ENCODE data around the gene SULT2B1.

DNA sequence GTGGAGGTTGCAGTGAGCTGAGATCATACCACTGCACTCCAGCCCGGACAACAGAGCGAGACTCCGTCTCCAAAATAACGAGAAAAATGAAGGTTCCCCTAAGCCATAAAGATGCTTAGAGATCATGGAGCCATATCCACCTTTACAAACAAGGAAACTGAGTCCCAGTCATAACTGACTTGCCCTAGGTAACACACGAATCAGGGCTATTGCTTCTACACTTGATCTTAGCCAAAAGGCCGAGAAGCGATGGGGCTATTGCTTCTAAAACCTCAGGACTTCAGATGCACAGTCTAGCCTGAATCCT, 82.0 kb downstream of the SULT2B1 start:
- TF ChIP-seq, protein P1, sequence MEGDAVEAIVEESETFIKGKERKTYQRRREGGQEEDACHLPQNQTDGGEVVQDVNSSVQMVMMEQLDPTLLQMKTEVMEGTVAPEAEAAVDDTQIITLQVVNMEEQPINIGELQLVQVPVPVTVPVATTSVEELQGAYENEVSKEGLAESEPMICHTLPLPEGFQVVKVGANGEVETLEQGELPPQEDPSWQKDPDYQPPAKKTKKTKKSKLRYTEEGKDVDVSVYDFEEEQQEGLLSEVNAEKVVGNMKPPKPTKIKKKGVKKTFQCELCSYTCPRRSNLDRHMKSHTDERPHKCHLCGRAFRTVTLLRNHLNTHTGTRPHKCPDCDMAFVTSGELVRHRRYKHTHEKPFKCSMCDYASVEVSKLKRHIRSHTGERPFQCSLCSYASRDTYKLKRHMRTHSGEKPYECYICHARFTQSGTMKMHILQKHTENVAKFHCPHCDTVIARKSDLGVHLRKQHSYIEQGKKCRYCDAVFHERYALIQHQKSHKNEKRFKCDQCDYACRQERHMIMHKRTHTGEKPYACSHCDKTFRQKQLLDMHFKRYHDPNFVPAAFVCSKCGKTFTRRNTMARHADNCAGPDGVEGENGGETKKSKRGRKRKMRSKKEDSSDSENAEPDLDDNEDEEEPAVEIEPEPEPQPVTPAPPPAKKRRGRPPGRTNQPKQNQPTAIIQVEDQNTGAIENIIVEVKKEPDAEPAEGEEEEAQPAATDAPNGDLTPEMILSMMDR (IDR thresholded peaks at IDR 0.05), result no peak
- no peak for TF ChIP-seq POLR2A (IDR thresholded peaks at IDR 0.05)

Data from body of pancreas (tissue), 4 donors.